Adrenal gland (tissue), 5 donors: ENCODE results near the gene UQCRH.

ENCODE experiments used
- CTCF ChIP-seq, 6 experiments: fragments of 450-650 bp in 4 of 6; fragments of 200-600 bp in 2 of 6; sonication (generic) in 1 of 6; IDR thresholded peaks; 1 replicate in 5 of 6; 2 replicates in 1 of 6; pipeline versions ENCODE4 v1.5.1 to v1.8.0; 2016 to 2021; ENCODE audit warnings: antibody characterized with exemption in 6 of 6, mild to moderate bottlenecking in 2 of 6, moderate library complexity in 1 of 6
- POLR2A ChIP-seq, 2 donors: fragments of 450-650 bp; IDR thresholded peaks; one replicate each; pipeline ENCODE4 v1.6.1; 2017; ENCODE audit warnings: antibody characterized with exemption in 2 of 2, mild to moderate bottlenecking in 2 of 2, moderate library complexity in 1 of 2
- donor health status: DM: no; HTN: no; CAD: no.

DNA sequence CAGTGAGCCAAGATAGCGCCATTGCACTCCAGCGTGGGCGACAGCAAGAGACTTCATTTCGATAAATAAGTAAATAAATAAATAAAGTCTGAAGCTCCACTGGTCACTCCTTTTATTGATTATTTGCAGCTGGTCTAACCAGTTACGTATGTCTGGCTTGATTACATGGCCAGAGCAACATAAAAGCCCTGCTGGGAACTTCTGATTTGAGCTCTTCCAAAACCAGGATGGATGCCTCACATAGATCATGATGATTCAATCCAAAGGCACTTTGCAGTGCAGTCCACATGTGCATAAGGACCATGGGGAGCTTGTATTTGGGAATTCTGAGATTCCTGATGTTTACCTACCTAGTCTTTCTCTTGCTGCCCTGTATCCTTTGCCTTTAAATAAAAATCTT lies 61.1 kb downstream of the UQCRH start:
- TF ChIP-seq POLR2A (IDR thresholded peaks at IDR 0.05) (no peak), CTCF (IDR thresholded peaks at IDR 0.05) (no peak)
